Upper lobe of left lung (tissue), 4 donors: Measurements from ENCODE around the gene MYOM1.

Experiments
- CTCF ChIP-seq, 6 experiments: fragments of 450-650 bp in 4 of 6; fragments of 200-600 bp in 2 of 6; sonication (generic) in 2 of 6; IDR thresholded peaks; one replicate each; pipeline ENCODE4 v1.5.1; 2016 to 2019; ENCODE audit warnings: antibody characterized with exemption in 6 of 6
- EP300 ChIP-seq, 4 donors: sonication (generic); formaldehyde crosslinking; IDR thresholded peaks; one replicate each; pipeline ENCODE4 v1.5.1; 2017; ENCODE audit warnings: antibody characterized with exemption in 4 of 4, control low read depth in 2 of 4
- POLR2A ChIP-seq, 4 donors: fragments of 450-650 bp; IDR thresholded peaks; one replicate each; pipeline ENCODE4 v1.5.1; 2016 to 2017; ENCODE audit warnings: antibody characterized with exemption in 4 of 4, mild to moderate bottlenecking in 2 of 4

DNA sequence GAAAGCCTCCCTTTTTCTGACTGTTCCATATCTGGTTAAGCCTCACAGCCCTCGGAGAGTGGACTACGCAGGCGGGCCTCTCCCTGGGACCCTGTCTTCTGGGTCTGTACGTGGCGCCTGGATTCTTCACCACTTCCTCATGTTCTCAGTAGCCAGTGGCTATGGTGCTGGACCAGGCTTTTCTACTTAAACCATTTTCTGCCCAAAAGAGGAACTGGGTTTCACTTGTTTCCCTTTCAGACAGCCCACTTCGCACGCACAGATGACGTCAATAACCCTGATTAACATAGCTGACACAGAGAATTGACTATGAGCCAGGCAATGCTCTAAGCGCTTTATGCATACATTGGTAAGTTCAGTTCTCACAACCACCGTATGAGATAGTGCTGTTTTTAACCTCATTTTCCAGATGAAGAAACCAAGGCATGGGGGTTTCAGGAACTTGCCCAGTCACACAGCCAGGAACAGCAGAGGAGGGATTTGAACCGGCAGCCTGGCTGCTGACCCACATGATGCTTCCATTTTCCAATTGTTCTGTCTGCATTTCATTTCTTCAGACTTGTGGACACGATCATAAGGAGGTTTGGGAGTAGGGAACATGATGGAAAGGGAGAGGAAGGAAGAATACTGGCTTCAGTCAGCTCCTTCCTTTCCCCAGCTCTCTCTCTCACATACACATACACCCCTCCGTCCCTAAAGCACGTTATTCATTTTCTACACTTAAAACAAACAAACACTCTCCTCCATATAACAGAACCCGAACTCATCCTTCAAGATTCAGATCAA, 41.7 kb downstream of the MYOM1 start:
- TF ChIP-seq CTCF (IDR thresholded peaks at IDR 0.05) (no peak), POLR2A (IDR thresholded peaks at IDR 0.05) (peak in 1 of 4 donors; percentile 58), EP300 (IDR thresholded peaks at IDR 0.05) (peak in 2 of 4 donors; percentile 56 to 80)
